Omental fat pad (tissue), 4 donors: ENCODE measurements around the gene SCMH1. TPM values are rescaled to one million over a fixed set of nuclear protein-coding genes. Genes with fewer than 3 reads are reported as not detected.

ENCODE experiments used
- ATAC-seq: fragments of 150-250 bp; one replicate; pipeline ENCODE4 v1.9.1; 2016; ENCODE audit warnings: mild to moderate bottlenecking, moderate library complexity; ENCODE audit not compliant: low FRiP score
- DNase-seq: peaks from one replicate; pipeline ENCODE4 v3.0.0-alpha.2; 2019; ENCODE audit warnings: low spot score
- CTCF ChIP-seq, 3 donors: fragments of 450-650 bp; IDR thresholded peaks; one replicate each; pipeline ENCODE4 v1.5.1; 2016 to 2017; ENCODE audit warnings: antibody characterized with exemption in 3 of 3, mild to moderate bottlenecking in 3 of 3, moderate library complexity in 2 of 3
- total RNA-seq, 4 donors: library from RNA; depleted of rRNA; stranded (reverse); fragments of >200 nt; gene quantifications; one replicate each; pipeline ENCODE4 v1.1.0, GENCODE V29; 2016

The SCMH1 gene
- total RNA-seq, 4 donors from 2014 or later = 19.9 to 42.8 (median 31.3) TPM

GRCh38 chr1:41101950-41102607 lies 140.0 kb downstream of the SCMH1 start:
- ATAC-seq (peak; percentile 85), DNase-seq (peak; percentile 53)
- no peak for TF ChIP-seq CTCF (IDR thresholded peaks at IDR 0.05)

GRCh38 chr1:41101076-41101475 lies 141.0 kb downstream of the SCMH1 start:
- no peak for ATAC-seq
- no peak for TF ChIP-seq CTCF (IDR thresholded peaks at IDR 0.05)
- DNase-seq = no peak

GRCh38 chr1:41100170-41100569 lies 141.9 kb downstream of the SCMH1 start:
- TF ChIP-seq CTCF (IDR thresholded peaks at IDR 0.05) = no peak
- ATAC-seq (no peak), DNase-seq (no peak)

GRCh38 chr1:41098730-41099460 lies 143.2 kb downstream of the SCMH1 start:
- no peak for ATAC-seq
- no peak for TF ChIP-seq CTCF (IDR thresholded peaks at IDR 0.05)
- DNase-seq = no peak

- no peak for DNase-seq
- TF ChIP-seq CTCF (IDR thresholded peaks at IDR 0.05) = no peak
- no peak for ATAC-seq
Observed at GRCh38 chr1:41097105-41097504, 145.0 kb downstream of the SCMH1 start.

- ATAC-seq (no peak), DNase-seq (no peak)
- no peak for TF ChIP-seq CTCF (IDR thresholded peaks at IDR 0.05)
Observed at GRCh38 chr1:41093826-41094225, 148.3 kb downstream of the SCMH1 start.

GRCh38 chr1:41086921-41087320 lies 155.2 kb downstream of the SCMH1 start:
- ATAC-seq (no peak), DNase-seq (no peak)
- TF ChIP-seq CTCF (IDR thresholded peaks at IDR 0.05) = no peak
